GM19035 (cell line): Measurements from ENCODE around the gene LRP1B.
"Not testable (repeated sequence)": the region's sequence is repeated elsewhere in the genome, so short reads cannot be mapped to it uniquely, and the experiment has no call there.

ENCODE experiments used
- ATAC-seq: cut with Tn5 transposase; IDR thresholded peaks from one replicate; pipeline ENCODE4 v1.9.1; 2021; ENCODE audit not compliant: unreplicated experiment

Gene LRP1B

DNA sequence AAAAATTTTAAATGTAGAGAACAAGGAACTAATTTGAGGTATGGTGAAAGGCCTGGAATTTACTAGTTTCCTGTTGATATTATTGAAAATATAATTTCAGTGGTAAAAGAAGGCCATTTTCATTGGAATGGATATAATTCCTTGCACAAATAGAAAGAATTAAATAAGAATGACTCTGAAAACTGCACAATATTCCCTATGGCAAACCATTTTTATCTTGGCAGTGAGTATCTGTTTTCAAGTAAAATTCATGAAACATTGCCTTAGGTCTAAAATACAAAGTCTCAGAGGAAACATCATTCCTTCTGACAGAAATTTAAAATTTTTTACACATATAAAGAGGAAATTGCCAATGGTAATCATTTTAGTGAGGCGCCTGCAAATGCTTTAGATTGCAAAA is 1468.3 kb downstream of the LRP1B start:
- no peak for ATAC-seq

DNA sequence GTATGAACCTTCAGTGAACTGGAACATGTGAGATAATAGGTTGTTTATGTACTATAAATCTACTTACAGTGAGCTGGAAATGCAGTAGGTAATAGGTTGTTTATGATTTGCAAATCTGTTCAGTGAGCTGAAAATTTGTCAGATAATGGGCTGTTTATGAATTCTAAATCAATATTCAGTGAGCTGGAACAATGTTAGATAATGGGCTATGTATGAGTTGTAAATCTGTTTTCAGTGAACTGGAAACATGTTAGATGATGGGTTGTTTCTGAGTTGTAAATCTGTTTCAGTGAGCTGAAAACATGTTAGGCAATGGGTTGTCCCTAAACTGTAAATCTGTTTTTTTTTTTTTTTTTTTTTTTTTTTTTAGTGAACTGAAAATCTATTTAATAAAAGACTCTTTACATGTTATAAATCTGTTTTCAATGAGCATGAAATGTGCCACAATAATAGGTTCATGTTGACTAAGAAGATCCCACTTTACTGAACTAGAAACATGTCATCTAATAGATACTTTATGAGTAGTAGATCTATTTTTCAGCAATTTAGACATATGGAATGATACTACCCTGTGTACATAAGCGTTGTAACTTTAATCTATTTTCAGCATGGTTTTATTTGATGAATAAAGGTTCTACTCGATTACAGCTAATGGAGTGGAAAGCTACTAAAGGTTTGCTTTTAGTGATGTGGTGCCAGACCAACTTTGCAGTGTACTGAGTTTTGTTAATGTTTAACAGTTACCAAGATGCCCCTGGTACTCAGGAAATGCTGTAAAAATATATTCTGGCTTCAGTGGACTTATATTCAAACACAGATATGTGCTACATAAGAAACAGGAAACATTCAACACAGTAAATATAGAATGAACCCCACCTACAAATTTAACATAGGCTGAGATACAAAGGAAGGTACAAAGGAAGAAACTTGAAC is 1471.8 kb downstream of the LRP1B start:
- ATAC-seq = no peak

DNA sequence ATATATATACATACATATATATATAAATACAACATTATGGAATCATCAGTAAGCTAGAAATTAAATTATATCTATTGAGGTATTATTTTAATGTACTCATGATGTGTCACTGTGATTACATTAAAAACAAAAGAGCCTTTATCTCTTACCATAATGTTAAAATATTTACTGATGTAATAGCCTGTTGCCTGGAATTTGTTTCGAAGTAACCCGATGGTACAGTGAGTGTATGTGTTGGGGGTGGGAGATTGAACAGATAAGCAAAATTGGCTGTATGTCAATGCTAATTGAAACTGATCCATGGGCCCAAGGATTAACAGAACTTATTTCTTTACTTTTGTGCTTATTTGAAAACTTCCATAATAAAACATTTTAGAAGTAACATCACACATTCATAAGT is 1473.2 kb downstream of the LRP1B start:
- ATAC-seq = no peak

DNA sequence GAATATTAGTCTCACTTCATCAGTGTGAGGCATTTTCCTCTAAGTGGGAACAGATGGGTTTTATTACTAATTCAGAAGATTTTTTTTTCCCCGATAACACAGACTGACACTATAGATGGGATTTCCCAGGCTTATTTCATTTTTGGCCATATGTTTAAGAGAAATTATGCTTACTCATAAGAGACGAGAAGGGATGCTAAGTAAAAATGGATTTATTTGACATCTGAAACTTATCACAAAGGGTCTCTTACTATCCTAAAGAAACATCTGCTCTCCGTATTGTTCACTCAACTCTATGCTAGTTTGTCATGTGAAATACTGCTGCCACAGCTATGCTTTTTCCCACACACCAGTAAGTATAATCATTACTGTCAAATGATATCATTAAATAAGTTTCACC is 1476.3 kb downstream of the LRP1B start:
- ATAC-seq = no peak

DNA sequence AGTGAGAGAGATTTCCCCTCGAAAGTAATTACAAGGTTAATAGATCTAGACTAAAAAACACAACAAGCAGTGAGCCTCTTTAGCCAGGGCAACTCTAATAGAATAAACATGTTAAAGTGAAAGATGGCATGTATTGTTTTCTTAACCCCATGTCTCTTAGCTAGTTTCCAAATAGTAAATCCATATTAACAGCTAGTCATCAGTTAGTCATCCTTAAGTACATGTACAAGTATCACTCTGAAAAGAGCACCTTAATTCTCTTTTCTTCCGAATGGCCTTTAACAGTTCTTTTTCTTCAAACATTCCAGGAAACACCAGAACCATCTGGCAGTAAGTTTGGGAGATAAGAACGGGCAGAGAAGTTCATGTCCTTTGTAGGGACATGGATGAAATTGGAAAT is 1480.0 kb downstream of the LRP1B start:
- ATAC-seq = no peak

DNA sequence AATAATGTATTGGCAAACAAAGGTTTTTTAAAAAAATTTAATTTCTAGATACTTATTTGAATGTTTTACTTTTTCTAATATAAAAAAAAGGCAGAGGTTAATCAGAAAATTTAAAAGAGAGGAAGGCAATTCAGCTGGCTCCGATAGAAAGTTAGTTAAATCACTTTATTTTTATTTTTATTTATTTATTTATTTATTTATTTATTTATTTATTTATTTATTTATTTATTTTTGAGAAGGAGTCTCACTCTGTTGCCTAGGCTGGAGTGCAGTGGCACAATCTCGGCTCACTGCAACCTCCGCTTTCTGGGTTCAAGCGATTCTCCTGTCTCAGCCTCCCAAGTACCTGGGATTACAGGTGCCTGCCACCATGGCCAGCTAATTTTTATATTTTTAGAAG is 1480.7 kb downstream of the LRP1B start:
- not testable (repeated sequence) for ATAC-seq

DNA sequence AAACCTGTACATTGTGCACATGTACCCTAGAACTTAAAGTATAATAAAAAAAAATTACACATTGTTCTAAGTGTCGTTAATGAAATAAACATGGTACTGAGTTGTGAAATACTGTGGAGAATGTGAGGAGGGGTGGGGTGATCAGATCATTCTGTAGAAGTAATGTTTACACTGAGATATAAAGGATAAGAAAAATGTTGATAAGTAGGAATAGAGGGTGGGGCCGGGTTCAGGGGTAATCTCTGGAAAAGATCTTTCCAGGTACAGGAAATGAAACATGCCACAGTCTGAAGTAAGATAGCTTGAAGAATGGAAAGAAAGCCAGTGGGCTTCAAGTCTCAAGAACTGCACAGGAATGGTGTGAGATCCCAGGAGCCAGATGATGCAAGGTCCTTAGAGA is 1482.4 kb downstream of the LRP1B start:
- ATAC-seq = no peak

DNA sequence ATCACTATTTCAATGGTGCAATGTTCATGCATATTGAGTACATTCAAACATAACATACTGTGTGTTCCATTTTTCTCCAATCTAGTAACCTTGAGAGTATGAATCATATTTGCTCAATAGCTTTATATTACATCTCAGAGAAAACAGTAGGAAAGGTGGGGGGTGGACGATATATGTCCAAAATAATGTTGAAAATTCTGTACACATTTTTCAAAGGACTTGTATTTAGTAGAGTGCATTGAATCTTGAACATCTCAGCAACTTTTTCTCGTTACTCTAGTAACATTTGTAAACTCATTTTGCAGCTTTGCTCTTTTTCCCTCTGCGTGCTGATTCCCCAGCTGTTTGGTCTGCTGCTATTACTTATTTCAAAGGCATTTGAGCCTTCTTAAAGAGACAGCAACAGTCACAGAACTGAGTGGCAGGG is 1487.0 kb downstream of the LRP1B start:
- ATAC-seq = no peak

DNA sequence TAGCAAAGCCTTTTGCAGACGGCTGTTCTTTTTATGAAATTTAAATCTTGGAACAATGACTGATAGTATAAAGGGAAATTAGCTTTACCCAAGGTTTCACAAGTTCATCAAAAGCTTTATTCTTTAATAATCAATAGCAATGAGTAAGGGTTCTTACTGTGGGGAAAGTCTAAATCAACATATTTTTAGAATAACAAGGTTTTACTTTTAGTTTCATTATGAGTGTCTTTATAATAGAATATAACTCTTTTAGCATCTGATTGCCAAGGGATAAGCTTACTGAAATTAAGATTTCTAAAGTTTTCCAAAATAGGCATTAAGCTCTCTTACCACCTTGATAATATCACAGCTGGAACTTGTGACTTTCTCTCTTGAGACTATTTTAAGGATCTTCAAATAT is 1489.7 kb downstream of the LRP1B start:
- ATAC-seq = no peak

DNA sequence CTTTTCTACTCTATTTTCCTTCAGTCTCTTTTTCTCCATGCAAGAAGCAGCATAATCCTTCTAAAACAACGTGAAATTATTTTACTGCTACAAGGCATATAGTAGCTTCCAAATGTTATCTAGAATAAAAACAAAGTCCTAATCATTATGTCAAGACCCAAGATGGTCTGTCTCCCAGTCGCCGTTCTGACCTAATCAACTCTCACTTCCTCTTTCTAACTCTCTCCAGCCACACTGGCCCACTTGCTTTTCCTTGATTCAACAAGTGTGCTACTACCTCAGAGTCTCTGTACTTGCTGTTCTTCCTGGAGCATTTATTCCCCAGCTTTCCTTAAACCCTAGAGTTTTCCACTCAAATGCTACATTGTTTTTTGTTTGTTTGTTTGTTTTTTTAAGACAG is 1491.2 kb downstream of the LRP1B start:
- peak; percentile 74 for ATAC-seq

DNA sequence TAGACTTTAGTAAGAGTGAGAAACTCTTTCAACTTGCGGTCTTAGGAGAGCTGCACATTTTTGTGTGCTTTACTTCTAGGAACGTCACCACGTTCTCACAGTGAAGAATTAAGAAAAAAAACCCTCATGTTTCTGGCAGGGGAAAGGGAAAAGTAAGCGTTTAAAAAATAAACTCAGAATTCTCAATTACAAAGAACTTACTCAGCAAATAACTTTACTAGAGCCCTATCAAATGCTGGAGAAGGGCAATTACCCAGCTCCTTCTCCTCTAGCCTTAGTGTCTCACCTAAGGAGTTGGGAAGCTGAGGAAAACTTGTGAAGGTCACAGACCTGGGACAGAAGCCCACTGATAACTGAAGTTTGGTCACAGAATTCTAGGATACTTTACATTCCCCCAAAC is 1500.3 kb downstream of the LRP1B start:
- ATAC-seq = no peak

DNA sequence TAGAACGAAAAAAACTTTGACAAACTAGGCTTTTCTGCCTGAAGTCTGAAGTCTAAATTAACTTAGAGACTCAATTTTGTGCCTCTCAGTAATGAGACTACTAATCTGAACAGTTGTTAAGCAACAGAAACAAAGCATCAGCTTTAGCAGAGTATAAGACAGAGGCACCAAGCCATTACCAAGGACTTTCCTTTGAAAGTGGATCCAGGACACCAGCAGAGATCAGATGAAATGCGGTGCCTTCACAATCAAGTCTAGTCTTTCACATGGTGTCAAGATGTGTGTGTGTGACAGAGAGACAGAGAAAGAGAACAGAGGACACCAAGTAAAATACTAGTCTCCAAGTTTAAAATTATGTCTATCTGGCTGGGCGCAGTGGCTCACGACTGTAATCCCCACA is 1502.9 kb downstream of the LRP1B start:
- no peak for ATAC-seq

DNA sequence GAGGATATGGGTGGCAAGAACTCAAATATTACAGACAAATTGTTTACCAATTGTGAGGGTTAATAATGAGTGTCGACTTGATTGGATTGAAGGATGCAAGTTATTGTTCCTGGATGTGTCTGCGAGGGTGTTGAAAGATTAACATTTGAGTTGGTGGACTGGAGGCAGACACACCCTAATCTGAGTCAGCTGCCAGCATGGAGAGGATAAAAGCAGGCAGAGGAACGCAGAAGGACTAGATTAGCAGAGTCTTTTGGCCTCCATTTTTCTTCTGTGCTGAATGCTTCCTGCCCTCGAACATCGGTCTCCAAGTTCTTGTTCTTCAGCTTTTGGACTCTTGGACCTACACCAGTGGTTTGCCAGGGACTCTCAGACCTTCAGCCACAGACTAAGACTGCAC is 1503.7 kb downstream of the LRP1B start:
- no peak for ATAC-seq

DNA sequence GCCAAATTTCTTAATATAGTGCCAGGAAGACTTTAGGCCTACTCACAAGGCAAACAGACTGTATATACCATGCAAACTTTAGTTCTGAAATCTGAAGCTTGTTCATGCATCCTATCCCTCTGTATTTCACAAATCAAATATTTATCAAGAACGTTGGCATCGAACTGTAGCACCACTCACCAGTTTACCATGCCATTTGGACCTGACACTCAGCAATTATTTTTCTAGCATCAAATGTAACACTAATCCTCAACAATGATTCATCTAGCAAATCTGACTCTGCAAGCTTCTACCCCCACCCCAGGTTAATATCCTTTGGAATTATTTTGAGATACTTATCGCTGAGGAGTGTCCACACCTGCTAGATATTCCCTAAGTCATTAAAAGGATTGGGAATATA is 1506.6 kb downstream of the LRP1B start:
- ATAC-seq = no peak

DNA sequence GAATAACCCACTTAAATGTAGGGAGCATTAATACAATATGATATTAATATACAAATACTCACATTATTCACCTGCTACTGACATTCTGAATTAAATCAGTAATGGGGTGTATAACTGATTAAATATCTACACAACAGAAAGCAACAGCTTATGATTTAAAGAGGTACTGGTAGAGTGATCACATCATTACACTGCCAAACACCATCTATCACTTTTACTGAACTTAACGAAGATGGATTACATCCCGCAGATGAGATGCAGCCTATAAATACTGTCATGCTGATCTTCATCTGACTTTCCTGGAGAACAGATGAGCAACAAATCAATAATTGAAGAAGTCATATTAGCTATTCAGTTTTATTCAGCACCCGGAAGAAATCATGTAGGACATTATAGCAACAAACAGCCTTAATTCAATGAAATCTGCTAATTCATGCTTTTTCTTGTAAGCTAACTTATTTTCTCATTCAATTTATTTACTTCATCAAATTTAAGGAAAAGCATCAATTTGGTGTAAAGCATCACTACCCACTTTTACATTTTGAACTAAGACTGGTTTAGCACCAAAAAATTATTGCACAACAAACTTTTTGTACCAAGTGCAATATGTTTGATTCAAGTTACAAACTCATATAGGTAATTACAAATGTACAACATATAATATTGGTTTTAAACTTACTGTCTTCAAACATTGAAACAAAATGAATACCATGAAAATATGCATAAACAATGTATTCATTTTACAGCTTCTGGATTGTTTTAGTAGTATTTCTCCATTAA is 1509.0 kb downstream of the LRP1B start:
- ATAC-seq = no peak

DNA sequence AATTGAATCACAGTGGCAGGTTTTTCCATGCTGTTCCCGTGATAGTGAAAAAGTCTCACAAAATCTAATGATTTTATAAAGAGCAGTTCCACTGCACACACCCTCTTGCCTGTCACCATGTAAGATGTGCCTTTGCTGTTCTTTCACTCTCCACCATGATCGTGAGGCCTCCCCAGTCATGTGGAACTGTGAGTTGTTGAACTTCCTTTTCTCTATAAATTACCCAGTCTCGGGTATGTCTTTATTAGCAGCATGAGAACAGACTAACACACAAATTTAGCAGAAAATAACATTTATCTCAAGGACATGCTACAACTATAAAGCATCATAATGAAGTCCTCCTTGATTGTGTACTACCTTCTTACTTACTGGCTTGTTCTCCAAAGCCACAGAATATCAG is 1526.0 kb downstream of the LRP1B start:
- no peak for ATAC-seq

DNA sequence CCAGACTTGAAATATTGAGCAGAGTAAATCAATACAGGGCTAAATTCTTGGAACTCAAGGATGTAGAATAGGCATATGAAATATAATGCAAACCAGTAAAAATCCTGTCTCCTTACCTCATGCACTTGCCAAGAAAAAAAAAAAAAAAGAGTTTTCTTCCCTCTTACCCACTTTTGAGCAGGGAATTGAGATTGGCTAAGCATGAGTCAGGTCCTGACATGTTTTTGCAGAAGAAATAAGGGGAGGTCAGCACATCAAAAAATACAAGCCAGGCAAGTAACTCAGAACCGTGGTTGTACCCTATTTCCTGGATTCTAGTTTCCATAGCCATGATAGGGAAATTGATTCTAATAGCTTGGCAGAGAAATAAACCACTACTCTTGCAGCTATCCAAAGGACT is 1526.7 kb downstream of the LRP1B start:
- no peak for ATAC-seq

DNA sequence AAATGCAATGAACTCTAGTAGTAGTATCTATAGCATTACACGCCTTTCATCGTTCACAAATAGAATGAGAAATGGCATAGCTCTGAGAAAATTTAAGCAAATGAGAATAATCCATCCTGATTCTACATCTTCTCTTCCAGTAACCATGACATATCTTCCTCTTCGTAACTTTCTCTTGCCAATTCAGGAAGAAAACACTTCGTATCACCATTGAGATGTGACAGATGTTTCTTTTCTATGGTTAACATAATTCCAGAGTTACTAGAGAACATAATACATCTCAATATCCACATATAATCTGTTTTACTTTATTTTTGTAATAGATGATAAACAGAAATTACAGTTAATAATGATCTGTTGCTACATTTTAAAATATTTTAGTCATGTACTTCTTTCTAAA is 1527.4 kb downstream of the LRP1B start:
- ATAC-seq = no peak

DNA sequence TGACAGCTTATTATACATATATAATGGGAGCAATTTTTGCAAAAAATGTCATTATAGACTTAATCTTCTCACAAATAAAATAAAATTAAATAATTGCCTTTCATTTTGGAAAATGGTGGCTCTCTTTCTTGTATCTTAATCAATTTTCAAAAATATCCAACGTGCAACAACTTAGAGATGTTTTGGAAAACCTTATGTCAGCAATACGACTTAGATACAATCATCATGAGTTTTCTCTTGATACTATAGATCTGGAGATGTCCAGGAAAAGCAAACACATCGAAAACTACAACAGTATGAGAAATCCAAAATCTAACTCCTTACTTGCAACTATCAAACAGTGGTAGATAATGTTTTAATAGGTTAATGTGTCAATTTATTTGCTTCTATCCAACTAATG is 1529.0 kb downstream of the LRP1B start:
- no peak for ATAC-seq

DNA sequence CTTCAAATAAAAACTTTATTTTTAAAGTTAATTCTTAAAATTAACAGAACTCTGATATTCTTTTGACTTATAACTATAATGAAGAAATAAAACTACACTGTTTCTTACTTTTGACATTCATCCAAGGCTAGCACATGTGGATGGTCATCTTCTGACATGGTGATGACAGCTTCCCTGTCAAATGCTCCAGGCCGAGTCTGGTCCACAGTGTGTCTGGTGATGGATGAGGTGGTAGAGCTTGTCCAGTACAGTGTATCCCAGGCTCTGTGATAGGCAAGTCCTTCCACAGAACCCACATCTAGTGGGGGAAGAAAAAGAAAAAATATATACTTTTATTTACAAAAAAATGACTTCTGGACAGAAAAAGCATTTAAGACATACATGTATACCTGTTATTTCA is 1529.5 kb downstream of the LRP1B start:
- ATAC-seq = no peak

DNA sequence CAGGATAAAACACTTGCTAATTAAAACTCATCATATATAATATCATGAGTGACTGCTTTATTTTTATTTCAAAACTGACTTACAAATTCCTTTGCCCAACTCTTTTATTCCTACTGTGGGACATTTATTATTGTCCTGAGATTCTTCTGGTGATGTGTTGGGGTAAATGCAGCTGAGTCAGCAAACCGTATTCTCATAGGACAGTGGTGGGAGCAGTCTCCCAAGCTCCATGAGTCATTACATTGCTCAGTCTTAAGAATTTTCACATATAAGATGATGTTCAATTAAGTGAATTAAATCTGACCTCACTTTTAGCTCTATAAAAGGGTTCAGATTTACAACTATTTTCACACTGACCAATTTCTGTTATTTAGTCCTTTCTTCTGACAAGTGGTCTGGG is 1530.7 kb downstream of the LRP1B start:
- ATAC-seq = no peak

DNA sequence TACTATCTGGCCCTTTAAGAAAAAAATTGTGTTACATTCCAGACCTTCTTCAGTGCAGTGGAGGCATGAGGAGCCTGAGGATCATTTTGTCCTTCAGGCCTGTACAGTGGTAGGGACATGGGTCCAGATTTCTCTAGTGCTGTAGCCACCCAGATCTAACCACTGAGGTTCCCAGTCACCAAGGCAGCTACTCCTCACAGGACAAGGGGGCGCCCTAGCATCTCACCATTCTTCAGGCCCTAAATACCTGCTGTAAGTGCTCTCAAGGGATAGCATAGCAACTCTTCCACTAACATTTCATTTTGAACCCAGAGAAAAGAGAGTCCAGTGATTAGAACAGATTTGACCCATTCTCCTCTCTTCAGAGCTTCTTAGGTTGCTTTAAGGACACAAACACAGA is 1533.0 kb downstream of the LRP1B start:
- no peak for ATAC-seq
